ENCODE measurements around the gene DUSP22.
A peak's percentile ranks its signal among the peaks of the same experiment; 100 is the strongest.

The DUSP22 gene

DNA sequence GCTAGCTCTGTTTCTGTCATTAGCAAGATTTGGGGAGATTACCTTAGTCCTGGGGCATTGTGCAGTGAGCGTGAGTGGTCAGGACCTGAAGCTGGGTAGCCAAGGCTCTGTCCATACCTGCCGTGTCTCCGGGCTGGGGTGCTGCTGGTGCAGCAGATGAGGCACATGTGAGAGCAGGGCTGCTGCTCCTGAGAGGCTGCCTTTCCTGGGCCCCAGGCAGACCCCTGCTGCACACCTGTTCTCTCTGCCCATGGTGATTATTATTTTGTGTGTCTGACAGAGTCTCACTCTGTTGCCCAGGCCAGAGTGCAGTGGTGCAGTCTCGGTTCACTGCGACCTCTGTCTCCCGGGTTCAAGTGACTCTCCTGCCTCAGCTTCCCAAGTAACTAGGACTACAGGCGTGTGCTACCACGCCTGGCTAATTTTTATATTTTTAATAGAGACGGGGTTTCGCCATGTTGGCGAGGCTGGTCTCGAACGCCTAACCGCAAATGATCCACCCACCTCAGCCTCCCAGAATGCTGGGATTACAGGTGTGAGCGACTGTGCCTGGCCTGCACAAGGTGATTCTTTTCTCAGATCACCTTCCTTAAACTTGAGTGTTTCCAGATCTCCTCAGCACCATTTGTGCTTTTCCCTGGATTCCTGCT, 62.5 kb downstream of the DUSP22 start:
- Mint-ChIP-seq H3K4me3 (no peak overlapping the region), H3K27me3 (no peaks in the 10 kb centered on the region), H3K27ac (peak overlapping the region; percentile 96), H3K36me3 (peaks cover 11% of the 10 kb centered on the region), H3K4me1 (peaks cover 44% of the 10 kb centered on the region), H3K9me3 (no peaks in the 10 kb centered on the region)
- ATAC-seq (ENCODE audit: low read depth), result no peak
- DNase-seq (ENCODE audit: low spot score in 2 of 2), result no peak

DNA sequence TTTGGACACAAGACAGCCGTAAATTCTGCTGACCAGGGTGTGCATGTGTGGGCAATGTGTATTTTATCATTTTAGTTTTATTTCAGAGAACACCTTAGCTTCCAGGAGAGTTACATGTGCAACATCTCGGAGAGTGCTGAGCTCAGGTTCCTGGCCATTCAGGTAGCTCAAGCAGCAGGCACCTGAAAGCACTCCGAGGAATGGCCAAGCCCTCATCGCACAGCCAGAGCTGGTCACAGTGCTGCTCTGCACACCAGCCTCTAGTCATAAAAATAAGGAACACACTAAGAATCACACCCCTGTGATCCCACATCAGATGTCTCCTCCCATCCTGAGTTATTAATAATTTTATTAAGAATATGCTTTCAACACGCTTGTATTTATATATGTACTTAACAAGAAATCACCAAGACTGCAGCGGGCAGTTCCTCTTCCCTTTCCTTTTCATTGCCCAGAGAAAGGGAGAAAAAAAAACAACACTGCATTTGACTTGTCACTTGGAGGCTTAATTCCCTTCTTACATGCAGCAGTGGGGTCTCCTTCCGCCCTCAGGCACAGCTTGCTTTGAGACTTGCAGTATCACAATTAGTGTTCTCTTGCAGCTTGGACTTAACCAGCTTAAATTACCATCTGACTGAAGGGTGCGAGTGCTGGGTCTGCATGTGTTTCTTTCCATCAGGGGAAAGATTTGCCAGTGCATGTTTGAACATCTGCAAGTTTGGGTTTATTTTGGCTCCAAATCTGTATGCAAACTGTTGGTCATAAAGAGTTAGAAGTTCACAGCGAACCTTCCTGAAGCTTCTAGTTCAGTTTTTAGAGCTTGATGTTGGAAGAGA, 63.3 kb downstream of the DUSP22 start:
- DNase-seq (ENCODE audit: low spot score in 2 of 2) (no peak), ATAC-seq (ENCODE audit: low read depth) (no peak)
- Mint-ChIP-seq H3K27ac (peak overlapping the region; percentile 96), H3K4me1 (peaks cover 41% of the 10 kb centered on the region), H3K9me3 (no peaks in the 10 kb centered on the region), H3K4me3 (peak overlapping the region; percentile 0), H3K27me3 (no peaks in the 10 kb centered on the region), H3K36me3 (peaks cover 6% of the 10 kb centered on the region)

DNA sequence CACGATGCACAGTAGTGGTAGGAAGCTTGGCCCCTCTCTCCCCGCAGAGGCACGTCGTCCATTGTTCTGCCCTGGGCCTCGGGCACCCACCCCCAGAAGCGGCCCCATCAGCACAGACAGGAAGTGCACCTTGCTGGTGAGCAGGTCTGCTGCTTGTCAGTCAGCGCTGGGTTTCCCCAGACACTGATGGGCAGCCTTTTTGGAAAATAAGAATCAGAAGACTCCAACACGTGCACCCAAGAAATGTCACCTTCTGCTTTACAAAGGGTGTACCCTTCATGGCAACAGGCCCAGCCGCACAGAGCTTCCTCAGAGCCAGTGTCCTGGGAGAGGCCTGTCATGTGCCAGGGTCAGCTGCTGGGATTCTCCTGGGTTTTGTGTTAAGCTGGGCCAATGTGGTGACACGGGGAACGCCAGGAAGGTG, 64.6 kb downstream of the DUSP22 start:
- Mint-ChIP-seq H3K4me1 (peaks cover 48% of the 10 kb centered on the region), H3K36me3 (peaks cover 2% of the 10 kb centered on the region), H3K4me3 (peak overlapping the region; percentile 60), H3K9me3 (no peaks in the 10 kb centered on the region), H3K27ac (peak overlapping the region; percentile 96), H3K27me3 (no peaks in the 10 kb centered on the region)
- DNase-seq (ENCODE audit: low spot score in 2 of 2), result peak in 1 of 2 donors; percentile 62
- ATAC-seq (ENCODE audit: low read depth), result peak; percentile 87

DNA sequence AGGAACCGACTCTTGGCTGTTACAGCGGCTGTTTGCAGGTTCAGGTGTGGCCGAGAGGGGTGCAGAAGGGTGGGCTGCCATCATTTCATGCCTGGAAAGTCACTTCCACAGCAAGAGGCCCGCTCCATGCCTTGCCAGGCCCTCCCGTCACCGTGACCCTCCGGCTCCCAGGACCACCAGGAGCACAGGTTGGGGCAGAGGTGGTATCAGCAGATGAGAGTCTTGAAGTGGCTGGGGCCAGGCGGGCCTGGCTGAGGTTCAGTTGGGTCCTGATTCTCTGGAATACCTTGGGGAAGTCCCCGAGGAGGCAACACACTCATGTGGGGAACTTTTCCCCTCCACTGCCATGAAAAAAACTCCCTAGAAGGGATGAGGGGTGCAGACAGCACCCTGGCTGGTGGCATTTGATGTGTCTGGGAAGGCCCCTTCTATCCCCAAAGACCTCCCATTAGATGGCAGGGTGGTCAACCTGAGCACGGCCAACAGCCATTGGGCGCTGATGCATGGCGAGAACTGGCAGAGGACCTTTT, 65.0 kb downstream of the DUSP22 start:
- Mint-ChIP-seq H3K4me3 (peak overlapping the region; percentile 60), H3K4me1 (peaks cover 48% of the 10 kb centered on the region)
- ATAC-seq (ENCODE audit: low read depth), result no peak

DNA sequence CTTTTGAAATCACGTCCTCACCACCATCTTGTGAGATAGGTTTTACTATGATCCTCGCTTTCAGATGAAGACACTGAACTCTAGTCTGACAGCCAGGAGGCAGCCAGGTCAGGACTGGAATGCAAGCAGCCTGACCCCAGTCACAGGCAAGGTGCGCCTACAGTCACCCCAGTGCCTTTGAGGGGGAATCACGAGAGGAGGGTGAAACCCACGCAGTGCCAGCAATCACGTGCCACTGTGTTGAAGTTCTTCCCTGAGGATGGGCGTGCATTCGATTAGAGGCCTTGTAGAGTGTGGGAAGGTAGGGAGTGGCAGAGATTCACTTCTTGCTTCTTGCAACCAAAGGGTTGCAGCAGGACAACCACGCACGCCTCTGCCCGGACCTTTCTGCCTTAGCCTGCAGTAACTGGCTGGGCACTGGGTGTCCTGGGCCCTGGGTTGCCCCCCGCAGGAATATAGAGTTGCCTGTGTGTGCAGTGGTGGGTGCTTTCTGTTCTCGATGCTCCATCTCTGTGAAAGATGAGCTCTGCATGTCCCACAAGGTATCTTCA, 65.6 kb downstream of the DUSP22 start:
- no peaks in the 10 kb centered on the region for H3K9me3 Mint-ChIP-seq
- ATAC-seq (ENCODE audit: low read depth) (no peak), DNase-seq (ENCODE audit: low spot score in 2 of 2) (no peak)
- H3K4me3 Mint-ChIP-seq, result peak overlapping the region; percentile 61
- H3K27ac Mint-ChIP-seq, result peak overlapping the region; percentile 96
- peaks cover 48% of the 10 kb centered on the region for H3K4me1 Mint-ChIP-seq
- H3K36me3 Mint-ChIP-seq, result no peaks in the 10 kb centered on the region
- H3K27me3 Mint-ChIP-seq, result no peaks in the 10 kb centered on the region

More for the DNA sequence above, 65.0 kb downstream of the DUSP22 start:
- Mint-ChIP-seq H3K36me3 (no peaks in the 10 kb centered on the region), H3K27ac (peak overlapping the region; percentile 96), H3K27me3 (no peaks in the 10 kb centered on the region), H3K9me3 (no peaks in the 10 kb centered on the region)
- DNase-seq (ENCODE audit: low spot score in 2 of 2), result no peak

DNA sequence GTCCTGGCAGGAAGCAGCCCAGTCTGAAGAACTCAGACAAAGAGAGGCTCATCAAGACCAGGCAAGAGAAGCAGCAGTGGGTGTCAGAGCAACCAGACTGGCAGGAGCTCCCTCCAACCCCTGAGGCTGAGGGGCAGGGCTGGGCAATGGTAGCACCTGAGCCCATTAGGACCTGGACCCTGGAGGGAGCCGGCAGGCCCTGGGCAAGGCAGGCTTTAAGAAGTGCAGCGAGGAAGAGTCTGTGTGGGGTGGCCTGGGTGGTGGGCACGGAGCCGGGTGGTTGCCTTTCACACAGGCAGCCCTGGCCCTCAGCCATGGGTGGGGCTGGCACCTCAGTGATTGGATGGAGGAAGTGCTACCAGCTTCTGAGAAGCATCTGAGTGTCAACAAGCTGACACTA, 66.1 kb downstream of the DUSP22 start:
- Mint-ChIP-seq H3K27me3 (no peaks in the 10 kb centered on the region), H3K9me3 (no peaks in the 10 kb centered on the region), H3K4me3 (peak overlapping the region; percentile 61), H3K27ac (peak overlapping the region; percentile 96), H3K36me3 (no peaks in the 10 kb centered on the region), H3K4me1 (peaks cover 47% of the 10 kb centered on the region)
- DNase-seq (ENCODE audit: low spot score in 2 of 2), result no peak
- ATAC-seq (ENCODE audit: low read depth), result peak; percentile 54

DNA sequence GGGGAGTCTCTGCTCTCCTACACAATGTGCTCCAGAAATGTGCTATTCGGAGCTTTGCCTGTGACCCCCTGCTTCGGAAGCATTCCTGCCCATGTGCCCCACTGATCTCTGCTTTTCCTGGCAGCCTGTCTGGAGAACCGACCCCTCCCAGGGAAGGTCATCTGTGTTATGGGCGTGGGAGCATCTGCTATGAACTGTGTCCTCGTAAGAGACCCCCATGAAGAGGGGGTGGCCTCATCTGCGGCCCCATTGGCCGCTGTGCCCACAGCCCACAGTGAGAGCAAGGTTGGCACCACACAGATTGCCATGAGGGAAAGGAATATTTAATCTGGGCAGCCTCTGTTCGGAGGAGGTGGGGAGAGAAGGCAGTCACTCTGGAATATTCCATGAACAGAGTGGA, 66.6 kb downstream of the DUSP22 start:
- H3K4me3 Mint-ChIP-seq, result no peak overlapping the region
- H3K4me1 Mint-ChIP-seq, result peaks cover 45% of the 10 kb centered on the region
- no peaks in the 10 kb centered on the region for H3K36me3 Mint-ChIP-seq
- H3K27ac Mint-ChIP-seq, result peak overlapping the region; percentile 96
- ATAC-seq (ENCODE audit: low read depth), result no peak
- no peaks in the 10 kb centered on the region for H3K27me3 Mint-ChIP-seq
- H3K9me3 Mint-ChIP-seq, result no peaks in the 10 kb centered on the region
- DNase-seq (ENCODE audit: low spot score in 2 of 2), result no peak

DNA sequence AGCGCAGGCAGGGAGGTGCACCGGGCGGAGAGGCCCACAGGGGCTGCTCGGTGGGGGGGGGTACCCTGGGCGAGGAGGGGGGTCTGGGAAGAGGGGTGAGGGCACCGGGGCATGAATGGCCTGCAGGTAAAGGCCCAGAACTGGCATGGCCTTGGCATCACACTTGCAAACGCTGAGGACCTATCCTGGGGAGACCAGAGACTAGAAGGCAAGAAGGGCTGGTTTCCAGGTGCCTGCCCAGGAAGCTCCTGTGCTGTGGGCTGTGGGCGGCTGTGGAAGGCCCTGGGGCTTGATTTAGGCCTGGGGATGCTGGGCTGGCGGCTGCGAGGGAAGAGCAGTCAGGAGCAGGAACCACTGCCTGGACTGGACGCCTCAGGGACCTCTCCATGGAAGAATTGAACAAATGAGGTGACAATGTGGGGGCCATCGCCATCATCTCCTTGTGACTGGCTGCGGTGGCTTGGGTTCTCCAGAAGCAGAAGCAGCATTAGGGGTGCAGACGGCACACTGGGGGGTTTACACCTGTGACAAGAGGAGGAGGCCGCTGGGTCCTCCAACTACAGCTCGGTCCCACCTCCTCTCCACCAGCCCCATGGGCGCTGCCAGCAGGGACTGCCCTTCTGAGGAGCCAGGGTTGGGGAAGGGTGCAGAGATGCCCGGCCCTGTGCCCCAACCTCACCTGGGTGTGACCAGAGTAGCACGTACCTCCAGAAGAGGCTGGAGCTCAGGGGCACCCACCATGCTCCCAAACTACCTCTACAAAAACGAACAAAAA, 67.2 kb downstream of the DUSP22 start:
- H3K36me3 Mint-ChIP-seq, result no peaks in the 10 kb centered on the region
- peaks cover 43% of the 10 kb centered on the region for H3K4me1 Mint-ChIP-seq
- ATAC-seq (ENCODE audit: low read depth) (no peak), DNase-seq (ENCODE audit: low spot score in 2 of 2) (no peak)
- H3K27ac Mint-ChIP-seq, result peak overlapping the region; percentile 96
- H3K27me3 Mint-ChIP-seq, result no peaks in the 10 kb centered on the region
- H3K4me3 Mint-ChIP-seq, result no peak overlapping the region
- no peaks in the 10 kb centered on the region for H3K9me3 Mint-ChIP-seq

DNA sequence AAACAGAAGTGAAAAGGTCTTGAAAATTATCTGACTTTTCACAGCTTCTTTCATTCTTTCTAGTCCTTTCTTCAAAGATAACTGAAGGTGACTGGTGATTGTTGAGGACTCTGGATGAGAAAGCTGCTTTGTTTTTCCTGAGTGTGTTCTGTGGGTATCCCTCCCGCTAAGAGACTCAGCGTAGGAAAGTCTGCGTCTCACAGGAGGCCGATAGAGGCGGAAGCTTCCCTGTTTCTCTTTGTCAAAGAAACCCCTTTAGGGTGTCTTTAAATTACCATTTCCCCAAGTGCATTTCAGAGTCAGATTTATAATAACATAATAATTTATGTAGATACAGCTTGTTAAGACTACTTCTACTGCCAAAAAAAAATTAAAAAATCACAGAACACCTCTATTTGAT, 68.1 kb downstream of the DUSP22 start:
- no peak for ATAC-seq (ENCODE audit: low read depth)
- Mint-ChIP-seq H3K4me1 (peaks cover 49% of the 10 kb centered on the region), H3K4me3 (no peak overlapping the region)

DNA sequence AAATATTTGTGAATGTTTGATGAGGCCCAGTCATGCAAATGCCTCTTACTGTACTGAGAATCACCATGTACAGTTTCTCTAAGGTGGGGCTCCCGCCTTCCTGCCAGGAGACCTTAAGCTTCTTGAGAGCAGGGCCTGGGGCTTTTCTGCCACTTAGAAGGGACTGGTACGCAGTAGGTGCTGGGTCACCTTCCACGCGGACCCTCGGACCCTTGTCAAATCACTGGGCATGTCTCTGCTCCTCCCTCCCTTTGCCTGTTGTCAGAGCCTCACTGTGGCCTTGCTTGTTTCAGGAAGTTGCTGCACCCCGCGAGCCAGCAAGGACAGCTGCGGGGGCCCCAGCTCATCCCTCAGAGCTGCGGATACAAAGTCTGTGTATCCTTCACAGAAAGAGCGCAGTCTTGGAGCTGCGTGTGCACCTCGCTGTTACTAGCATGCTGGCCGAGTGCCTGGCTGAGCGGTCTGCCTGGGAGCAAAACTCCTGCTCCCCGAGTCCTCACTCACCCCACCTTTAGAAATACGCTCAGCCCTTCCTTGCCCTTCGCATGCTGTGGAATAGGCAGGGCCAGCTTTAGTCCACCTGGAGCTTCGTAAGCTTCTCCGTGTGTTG, 68.6 kb downstream of the DUSP22 start:
- Mint-ChIP-seq H3K4me3 (no peak overlapping the region), H3K4me1 (peaks cover 51% of the 10 kb centered on the region), H3K36me3 (no peaks in the 10 kb centered on the region), H3K27ac (peak overlapping the region; percentile 40), H3K27me3 (no peaks in the 10 kb centered on the region), H3K9me3 (no peaks in the 10 kb centered on the region)
- DNase-seq (ENCODE audit: low spot score in 2 of 2) (no peak), ATAC-seq (ENCODE audit: low read depth) (no peak)

More for the DNA sequence above, 68.1 kb downstream of the DUSP22 start:
- Mint-ChIP-seq H3K36me3 (no peaks in the 10 kb centered on the region), H3K9me3 (no peaks in the 10 kb centered on the region), H3K27me3 (no peaks in the 10 kb centered on the region), H3K27ac (peak overlapping the region; percentile 40)
- DNase-seq (ENCODE audit: low spot score in 2 of 2), result no peak

DNA sequence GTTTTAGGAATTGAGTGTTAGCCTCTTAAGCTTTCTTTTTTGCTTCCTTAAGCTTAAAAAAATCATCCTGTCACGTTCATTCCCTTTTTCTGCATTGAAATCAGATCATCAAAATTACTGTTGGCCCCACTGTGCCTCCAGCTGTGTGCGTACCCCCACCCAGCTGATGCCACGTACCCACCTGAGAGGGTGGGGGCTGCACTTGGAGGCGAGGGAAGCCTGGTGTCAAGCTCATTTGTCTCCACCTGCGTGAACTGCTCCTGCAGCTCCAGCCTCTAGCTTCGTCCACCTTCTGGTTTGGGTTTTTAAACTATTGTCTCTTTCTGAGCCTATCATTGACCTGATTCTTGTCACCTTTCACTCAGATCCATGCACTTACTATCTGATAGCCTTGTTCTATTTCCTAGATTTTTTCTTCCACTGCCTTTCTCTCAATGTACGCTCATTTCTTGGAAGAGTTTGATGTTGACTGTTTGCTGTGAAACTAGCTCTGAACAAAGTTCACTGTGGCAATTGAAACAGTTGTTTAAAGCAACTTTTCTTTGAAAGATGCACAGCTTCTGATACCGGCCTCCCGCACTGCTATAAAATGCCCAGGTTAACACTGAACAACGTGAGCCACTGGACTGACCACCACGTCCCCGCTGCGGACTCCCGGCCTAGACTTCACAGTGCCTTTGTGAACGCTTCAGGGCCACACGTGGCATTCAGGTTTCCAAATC, 69.3 kb downstream of the DUSP22 start:
- ATAC-seq (ENCODE audit: low read depth) (no peak), DNase-seq (ENCODE audit: low spot score in 2 of 2) (no peak)
- Mint-ChIP-seq H3K27ac (peak overlapping the region; percentile 12), H3K9me3 (no peaks in the 10 kb centered on the region), H3K27me3 (no peaks in the 10 kb centered on the region), H3K36me3 (no peaks in the 10 kb centered on the region), H3K4me3 (peak overlapping the region; percentile 6), H3K4me1 (peaks cover 51% of the 10 kb centered on the region)

DNA sequence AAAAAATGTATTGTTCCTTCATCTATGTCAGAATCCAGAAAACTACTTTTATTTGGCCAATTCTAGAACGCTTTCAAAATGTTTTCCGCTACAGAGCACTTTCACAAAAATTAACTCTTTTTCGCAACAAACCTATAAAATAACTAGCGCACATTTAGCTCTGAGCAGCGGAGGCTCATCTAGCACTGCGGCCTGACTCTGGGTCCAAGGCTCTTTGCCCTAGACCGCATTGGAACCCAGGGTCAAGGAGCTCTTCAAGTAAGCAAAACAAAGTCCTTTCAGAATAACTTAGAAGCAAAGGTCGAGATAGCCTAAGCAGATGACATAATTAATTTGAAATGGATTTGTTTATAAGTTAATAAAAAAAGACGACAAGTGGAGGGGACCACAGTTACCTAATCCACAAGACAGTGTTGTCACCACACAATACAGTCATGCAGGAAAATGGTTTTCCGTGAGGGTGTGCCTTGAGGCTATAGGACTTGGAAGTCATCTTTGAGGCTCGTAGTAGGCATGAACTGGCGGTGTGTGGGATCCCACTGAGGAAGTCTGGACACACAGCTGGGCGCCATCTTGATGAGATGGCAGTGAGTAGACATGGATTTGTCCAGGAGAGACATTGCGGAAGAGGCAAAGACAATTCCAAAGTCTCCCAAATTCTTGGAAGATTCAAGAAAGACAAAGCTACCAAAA, 70.1 kb downstream of the DUSP22 start:
- no peaks in the 10 kb centered on the region for H3K9me3 Mint-ChIP-seq
- peaks cover 49% of the 10 kb centered on the region for H3K4me1 Mint-ChIP-seq
- ATAC-seq (ENCODE audit: low read depth), result no peak

More for the DNA sequence above, 70.1 kb downstream of the DUSP22 start:
- no peak for DNase-seq (ENCODE audit: low spot score in 2 of 2)
- H3K4me3 Mint-ChIP-seq, result no peak overlapping the region
- no peak overlapping the region for H3K27ac Mint-ChIP-seq
- H3K36me3 Mint-ChIP-seq, result no peaks in the 10 kb centered on the region
- H3K27me3 Mint-ChIP-seq, result peaks cover 2% of the 10 kb centered on the region

Measured in memory B cell (primary cell).